GDM1 (cell line): Measurements from ENCODE around the gene TM7SF2.
"Not testable (repeated sequence)": the region's sequence is repeated elsewhere in the genome, so short reads cannot be mapped to it uniquely, and the experiment has no call there.

Experiments
- DNase-seq: peaks from one replicate; lab custom pipeline; 2025; lab: John Stamatoyannopoulos, UW

TM7SF2 gene

GRCh38 chr11:65115361-65116082 is 3.9 kb downstream of the TM7SF2 start:
- DNase-seq = no peak

GRCh38 chr11:65116370-65117205 is 4.9 kb downstream of the TM7SF2 start:
- no peak for DNase-seq

DNA sequence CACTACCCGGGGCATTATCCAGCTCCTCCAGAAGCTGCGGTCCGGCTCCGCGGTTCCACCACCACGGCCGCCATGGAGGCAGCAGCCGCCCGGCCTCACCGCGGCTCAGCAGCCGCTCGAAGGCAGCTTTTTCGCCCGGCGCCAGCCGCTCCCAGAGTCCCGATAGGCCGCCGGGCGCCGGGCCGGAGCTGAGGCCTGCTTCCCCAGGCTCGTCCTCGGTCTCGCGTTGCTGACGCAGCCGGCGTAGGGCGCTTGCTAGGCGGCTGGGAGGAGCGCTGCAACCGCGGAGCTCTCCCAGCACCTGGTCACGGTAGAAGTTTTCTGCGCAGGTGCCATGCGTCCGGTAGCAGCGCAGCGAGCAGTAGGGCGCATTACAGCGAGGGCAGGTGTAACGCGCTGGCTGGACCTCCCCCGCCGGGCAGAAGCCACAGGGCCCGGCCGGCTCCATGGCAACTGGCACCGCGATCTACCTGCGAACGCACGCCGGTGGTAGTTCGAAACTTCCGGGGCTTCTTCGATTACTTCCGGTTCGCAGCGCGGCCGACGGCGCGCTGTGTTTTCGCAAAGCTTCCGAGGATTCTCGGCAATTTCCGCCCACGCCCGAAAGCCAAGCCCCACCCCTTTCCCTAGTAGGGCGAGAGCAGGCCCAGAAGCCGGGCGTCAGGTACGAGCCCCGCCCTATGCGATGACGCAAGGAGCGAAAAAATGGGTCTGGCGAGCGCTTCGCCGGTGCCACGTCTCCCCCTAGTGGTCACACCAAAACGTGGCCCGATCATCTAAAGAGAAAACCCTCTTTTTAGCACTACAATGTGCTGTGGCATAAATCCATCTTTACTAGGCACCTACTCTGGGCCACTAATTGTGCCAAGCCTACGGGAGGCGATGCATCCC is 5.8 kb downstream of the TM7SF2 start, which contains the start of gene ZNHIT2:
ZNHIT2 (minus strand) TSS at position 496 of the 891 bp plus-strand sequence; CDS start at position 448, 48 bp downstream.
- peak; percentile 98 for DNase-seq

GRCh38 chr11:65118097-65118837 is 6.6 kb downstream of the TM7SF2 start:
- DNase-seq = no peak

DNA sequence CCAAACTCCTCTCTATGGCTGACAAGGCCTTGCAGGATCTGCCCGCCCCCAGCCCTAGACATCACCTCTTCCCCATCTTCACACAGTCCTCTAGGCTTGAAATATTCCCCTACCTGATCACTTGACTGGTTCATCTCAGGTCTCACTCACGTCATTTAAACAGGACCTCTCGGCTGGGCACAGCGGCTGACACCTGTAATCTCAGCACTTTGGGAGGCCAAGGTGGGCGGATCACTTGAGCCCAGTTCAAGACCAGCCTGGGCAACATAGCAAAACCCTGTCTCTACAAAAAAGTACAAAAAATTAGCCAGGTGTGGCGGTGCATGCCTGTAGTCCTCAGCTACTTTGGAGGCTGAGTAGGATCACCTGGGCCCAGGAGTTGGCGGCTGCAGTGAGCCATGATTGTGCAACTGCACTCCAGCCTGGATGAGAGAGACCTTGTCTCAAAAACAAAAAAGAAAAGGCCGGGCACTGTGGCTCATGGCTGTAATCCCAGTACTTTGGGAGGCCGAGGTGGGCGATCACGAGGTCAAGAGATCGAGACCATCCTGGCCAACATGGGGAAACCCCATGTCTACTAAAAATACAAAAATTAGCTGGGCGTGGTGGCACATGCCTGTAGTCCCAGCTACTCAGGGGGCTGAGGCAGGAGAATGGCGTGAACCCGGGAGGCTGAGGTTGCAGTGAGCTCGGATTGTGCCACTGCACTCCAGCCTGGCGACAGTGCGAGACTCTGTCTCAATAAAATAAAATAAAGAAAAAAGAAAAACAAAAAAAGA is 7.4 kb downstream of the TM7SF2 start:
- not testable (repeated sequence) for DNase-seq

- no peak for DNase-seq
Observed at GRCh38 chr11:65119670-65119995, 8.0 kb downstream of the TM7SF2 start.

DNA sequence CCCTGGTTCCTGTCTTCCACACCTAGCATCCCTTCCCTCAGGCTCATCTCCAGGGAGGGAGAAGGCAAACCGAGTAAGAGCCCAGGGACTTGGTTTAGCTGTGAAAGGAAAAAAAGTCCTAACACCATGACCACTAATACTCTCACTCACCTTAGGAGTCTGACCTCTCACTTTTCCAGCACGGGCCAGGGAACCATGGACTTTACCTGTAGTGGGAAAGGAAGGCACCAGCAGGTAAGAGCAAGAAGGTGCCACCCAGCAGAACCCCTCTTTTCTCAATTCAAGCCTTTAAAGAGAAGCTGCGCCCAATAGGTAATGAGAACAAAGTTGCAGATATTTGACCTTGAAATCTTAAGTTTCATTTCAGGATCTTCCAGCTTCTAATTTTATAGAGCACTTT is 9.2 kb downstream of the TM7SF2 start:
- no peak for DNase-seq

DNA sequence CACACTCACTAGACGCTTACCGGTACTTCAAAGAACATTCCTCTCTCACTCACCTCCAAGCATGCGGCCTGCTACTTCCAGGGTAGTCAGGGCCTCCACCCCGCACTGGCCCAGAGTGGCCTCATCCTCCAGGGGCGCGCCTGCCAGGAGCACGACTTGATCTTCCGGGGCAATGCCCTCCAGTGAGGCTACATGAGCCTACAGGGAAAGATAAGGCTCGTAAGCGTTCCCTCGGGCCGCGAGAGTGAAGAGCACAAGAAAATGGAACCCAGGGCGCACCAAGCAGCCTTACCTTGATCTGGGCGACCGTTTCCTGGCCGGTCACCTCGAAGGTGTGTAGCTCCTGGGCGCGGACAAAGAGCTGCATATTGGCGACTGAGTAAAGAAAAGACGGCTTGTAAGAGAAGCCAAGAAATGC is 9.8 kb downstream of the TM7SF2 start:
- DNase-seq = no peak

DNA sequence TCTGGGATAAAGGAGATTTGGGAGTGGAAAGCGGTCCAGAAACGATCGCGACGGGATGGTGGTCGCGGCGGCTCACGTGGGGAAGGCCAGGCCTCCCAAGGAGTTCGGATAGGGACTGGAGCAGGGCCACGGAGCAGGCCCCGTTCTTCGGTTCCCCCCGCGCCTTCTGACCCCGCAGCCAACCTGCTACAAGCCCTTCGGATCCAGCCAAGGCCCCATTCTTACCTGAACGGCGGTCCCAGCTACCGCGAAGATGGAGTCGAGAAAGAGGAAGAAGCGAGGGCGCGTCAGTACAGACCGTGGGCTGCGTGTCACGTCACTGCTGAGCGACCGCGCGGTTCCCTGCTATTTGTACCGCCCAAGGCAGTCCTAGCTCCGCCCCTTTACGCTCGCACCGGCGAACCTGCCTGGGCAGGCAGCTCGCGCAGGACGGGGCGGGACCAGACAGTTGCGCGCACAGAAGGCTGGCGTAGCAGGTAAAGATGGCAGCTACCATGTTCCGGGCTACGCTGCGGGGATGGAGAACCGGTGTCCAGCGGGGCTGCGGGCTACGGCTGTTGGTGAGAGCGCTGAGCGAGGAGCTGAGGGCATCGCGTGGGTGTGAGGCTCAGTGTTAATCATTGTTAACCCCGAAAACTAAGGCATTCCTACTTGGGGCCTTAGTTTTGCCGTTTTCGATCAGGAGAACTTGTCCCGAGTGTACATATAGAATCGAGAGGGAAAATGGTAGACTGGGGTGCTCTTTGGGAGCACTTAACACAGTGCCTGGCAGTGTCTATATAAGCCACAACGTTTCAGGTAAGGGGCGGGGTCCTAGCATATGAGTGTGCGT is 10.4 kb downstream of the TM7SF2 start, which contains the start of the genes FAU and MRPL49:
FAU (minus strand) TSS at position 270 of the 832 bp plus-strand sequence. CDS start 321 bp downstream, outside the sequence.
MRPL49 (plus strand) TSS at position 457 of the 832 bp plus-strand sequence; CDS start at position 483, 26 bp downstream.
- peak; percentile 99 for DNase-seq

DNA sequence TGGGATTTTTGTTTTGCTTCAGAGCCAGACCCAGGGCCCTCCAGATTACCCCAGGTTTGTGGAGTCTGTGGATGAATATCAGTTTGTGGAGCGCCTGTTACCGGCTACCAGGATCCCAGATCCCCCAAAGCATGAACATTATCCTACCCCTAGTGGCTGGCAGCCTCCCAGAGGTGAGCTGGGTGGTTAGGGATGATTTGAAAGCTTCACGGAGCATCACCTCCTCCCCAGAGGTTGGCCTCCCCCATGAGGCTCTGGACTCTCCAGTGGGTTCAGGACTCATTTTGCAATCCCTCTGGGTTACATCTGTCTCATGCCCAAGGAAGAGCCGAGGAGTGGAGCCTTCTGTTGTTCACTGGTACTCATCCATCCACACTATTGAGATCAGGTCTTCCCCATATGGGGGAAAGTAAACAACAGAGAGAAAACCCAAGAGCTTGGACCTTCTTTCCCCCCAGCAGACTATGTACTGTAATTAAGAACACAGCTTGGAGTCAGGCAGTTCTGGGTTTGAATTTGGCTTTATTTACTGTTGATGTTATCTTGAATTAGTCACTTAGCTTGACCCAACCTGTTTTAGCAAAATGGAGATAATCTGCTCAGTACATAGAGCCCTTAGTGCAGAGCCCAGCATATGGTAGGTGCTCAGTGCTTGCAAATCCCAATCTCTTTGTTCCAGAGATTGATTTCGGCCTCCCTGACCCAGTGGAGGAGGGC is 13.0 kb downstream of the TM7SF2 start:
- DNase-seq = no peak

DNA sequence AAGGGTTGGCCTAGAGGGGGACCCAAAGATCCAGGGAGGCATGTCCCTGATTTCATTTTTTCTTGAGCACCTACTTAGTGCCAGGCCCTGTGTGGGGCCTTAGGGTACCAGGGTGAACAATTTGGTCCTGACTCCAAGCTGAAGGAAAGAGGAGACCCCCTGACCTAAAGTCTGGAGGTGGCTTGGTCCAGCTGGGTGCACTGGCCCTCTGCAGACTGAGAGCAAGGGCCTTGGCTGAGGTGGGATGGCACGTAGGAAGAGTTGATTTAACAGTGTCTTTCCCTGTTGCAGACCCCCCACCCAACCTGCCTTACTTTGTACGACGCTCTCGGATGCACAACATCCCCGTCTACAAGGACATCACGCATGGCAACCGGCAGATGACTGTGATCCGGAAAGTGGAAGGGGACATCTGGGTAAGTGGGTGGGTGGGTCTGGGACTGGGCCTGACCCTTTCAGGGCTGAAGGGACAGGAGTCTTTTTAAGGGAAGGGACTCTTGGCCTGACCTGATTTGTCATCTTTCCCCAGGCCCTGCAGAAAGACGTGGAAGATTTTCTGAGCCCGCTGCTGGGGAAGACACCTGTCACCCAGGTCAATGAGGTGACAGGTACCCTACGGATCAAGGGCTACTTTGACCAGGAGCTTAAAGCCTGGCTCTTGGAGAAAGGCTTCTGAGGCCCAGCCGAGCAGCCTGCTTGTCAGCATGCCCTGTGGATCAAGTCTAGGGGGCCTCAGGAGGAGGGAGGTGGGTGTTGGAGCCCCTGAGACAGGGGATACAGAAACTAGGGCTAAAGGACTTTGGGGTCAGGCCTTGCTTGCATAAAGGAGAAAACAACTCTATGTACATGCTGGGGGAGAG is 13.8 kb downstream of the TM7SF2 start:
- no peak for DNase-seq

- DNase-seq = no peak
Observed at GRCh38 chr11:65126624-65127274, 15.1 kb downstream of the TM7SF2 start.

DNA sequence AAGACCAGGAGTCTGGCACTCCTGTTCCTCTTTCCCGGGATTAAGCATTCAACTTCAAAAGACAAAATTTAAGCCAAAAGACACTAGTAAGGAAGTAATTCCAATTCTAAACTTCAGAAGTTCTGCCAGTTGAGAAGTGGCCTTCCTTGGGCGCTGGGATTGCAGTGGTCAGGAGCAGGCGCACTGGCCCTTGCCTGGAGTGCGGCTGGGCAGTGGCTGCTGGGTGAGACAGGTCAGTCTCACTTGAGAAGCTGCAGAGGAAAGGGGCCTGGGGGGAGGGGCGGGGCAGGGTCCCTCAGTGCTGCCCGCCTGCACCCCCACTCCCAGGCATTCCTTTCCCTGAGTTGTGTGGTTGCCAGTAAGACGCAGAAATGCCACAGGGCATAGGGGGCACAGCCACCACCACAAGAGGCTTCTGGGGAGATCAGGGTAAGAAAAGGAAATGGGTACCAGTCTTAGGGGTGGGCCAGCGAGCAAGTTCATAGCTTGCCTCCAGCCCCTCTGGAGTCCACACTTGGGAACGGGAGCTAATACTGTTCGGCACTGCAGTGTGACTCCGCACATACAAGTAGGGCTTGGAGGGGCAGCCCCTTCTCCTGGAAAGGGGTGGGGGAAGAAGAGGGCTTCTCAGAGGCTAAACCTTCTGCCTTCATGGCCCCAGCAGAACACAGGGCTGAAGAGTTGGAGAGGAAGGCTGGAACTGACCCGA is 16.0 kb downstream of the TM7SF2 start:
- DNase-seq = no peak

DNA sequence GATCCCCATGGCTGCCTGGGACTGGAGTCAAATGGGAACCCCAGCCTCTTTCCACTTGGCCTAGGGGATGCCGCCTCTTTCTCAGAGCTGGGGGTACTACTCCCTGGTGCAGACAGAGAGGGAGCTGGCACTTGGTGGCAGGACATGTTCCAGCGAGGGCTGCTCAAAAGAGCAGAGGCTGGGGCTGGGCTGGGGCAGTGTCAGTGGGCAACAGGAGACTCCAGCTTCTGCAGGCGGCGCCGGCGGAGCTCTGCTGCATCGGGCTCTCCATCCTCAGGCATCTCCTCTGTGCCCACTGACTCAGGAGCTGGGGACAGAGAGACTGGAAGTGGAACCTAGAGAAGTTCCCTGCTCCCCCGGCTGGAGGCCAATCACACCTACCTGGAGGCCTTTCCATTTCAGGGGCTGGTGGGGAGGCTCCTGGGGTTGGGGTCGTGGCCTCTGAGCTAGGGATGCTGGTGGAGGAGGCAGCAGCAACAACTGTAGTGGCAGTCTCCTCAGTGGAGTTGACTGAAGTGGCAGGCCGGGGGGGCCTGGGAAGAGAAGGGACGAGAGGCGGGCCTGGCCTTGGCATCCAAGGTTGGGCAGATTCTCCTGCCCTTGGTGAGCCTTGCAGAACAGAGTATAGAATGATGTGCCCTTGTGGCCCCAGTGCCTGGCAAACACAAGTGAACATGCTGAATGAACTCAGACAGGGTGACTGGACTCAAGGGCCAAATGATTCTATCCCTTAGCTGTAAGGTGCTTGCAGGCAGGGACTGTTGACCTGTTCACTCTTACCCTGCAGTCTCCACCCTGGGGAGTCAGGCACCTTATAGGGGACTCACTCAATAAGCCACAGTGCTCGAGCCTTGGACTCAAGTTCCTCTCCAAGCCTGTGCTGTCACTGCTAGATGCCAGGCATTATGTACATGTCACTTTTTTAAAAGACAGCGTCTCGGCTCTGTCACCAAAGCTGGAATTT is 16.8 kb downstream of the TM7SF2 start:
- DNase-seq = no peak

- DNase-seq = no peak
Observed at GRCh38 chr11:65129649-65130441, 18.2 kb downstream of the TM7SF2 start.
